ENCODE data around the gene CLSTN2. TPM values are rescaled to one million over a fixed set of nuclear protein-coding genes. Genes with fewer than 3 reads are reported as not detected.
A peak's percentile ranks its signal among the peaks of the same experiment; 100 is the strongest.

Gene CLSTN2
- total RNA-seq, 1 donor from 2014 or later = 143 TPM

DNA sequence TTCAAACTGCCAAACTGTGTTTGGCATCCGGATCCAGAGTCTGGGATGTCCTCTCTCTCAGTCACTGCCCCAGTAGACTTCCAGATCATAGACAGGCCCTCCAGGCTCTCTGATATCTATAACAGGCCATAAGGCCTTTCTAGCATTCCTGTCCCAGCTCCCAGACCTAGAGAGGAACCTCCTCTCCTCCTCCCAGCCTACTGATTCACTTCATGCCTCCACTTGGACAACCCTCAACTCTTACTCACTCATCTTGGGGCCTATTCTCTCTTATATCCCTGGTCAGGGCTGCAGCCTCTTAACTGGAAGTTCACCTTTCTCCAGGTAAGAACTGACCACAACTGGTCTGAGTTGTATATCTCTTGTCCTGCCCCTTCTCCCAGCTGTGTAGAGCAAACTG is 489.2 kb downstream of the CLSTN2 start:
- Mint-ChIP-seq H3K27ac (ENCODE audit: unreplicated experiment) (peak overlapping the region; percentile 73), H3K4me1 (ENCODE audit: unreplicated experiment) (peaks cover 57% of the 10 kb centered on the region), H3K27me3 (ENCODE audit: unreplicated experiment) (no peaks in the 10 kb centered on the region), H3K9me3 (ENCODE audit: unreplicated experiment) (no peaks in the 10 kb centered on the region), H3K4me3 (ENCODE audit: unreplicated experiment) (no peak overlapping the region), H3K36me3 (ENCODE audit: unreplicated experiment) (peaks cover 5% of the 10 kb centered on the region)
- no peak for DNase-seq (ENCODE audit: extremely low spot score, unreplicated experiment)
- TF ChIP-seq, protein P1, sequence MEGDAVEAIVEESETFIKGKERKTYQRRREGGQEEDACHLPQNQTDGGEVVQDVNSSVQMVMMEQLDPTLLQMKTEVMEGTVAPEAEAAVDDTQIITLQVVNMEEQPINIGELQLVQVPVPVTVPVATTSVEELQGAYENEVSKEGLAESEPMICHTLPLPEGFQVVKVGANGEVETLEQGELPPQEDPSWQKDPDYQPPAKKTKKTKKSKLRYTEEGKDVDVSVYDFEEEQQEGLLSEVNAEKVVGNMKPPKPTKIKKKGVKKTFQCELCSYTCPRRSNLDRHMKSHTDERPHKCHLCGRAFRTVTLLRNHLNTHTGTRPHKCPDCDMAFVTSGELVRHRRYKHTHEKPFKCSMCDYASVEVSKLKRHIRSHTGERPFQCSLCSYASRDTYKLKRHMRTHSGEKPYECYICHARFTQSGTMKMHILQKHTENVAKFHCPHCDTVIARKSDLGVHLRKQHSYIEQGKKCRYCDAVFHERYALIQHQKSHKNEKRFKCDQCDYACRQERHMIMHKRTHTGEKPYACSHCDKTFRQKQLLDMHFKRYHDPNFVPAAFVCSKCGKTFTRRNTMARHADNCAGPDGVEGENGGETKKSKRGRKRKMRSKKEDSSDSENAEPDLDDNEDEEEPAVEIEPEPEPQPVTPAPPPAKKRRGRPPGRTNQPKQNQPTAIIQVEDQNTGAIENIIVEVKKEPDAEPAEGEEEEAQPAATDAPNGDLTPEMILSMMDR (IDR thresholded peaks at IDR 0.05) = no peak

DNA sequence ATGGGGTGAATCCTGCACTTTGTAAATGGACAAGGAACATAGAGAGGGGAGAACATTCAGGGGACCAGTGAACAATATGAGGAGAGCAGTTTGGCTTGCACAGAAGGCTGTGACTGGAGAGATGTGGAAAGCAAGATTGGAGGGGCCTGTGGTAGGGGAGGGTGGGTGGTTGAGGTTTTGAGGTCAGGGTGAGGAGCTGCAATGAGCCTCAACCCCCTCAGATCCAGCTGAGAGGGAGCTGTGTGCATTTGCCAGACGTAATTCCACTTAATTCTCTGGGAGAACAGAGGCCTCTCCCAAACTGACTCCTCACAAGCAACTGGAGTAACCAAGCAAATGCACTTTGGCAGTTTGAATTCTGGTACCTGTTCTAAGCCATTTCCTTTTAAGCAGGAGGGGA is 489.7 kb downstream of the CLSTN2 start:
- Mint-ChIP-seq H3K9me3 (ENCODE audit: unreplicated experiment) (no peaks in the 10 kb centered on the region), H3K4me3 (ENCODE audit: unreplicated experiment) (no peak overlapping the region), H3K27ac (ENCODE audit: unreplicated experiment) (peak overlapping the region; percentile 73), H3K4me1 (ENCODE audit: unreplicated experiment) (peaks cover 56% of the 10 kb centered on the region), H3K36me3 (ENCODE audit: unreplicated experiment) (peaks cover 5% of the 10 kb centered on the region), H3K27me3 (ENCODE audit: unreplicated experiment) (no peaks in the 10 kb centered on the region)
- DNase-seq (ENCODE audit: extremely low spot score, unreplicated experiment) = no peak
- TF ChIP-seq, protein P1 (IDR thresholded peaks at IDR 0.05) = no peak

GRCh38 chr3:140427786-140428185 is 492.8 kb downstream of the CLSTN2 start:
- Mint-ChIP-seq H3K27me3 (ENCODE audit: unreplicated experiment) (no peaks in the 10 kb centered on the region), H3K4me3 (ENCODE audit: unreplicated experiment) (no peak overlapping the region), H3K4me1 (ENCODE audit: unreplicated experiment) (peaks cover 44% of the 10 kb centered on the region), H3K27ac (ENCODE audit: unreplicated experiment) (no peak overlapping the region), H3K36me3 (ENCODE audit: unreplicated experiment) (peaks cover 9% of the 10 kb centered on the region), H3K9me3 (ENCODE audit: unreplicated experiment) (no peaks in the 10 kb centered on the region)
- TF ChIP-seq, protein P1 (IDR thresholded peaks at IDR 0.05) = no peak
- peak; percentile 40 for DNase-seq (ENCODE audit: extremely low spot score, unreplicated experiment)

- H3K27me3 Mint-ChIP-seq (ENCODE audit: unreplicated experiment) = no peaks in the 10 kb centered on the region
- DNase-seq (ENCODE audit: extremely low spot score, unreplicated experiment) = peak; percentile 67
- no peak overlapping the region for H3K27ac Mint-ChIP-seq (ENCODE audit: unreplicated experiment)
- peaks cover 9% of the 10 kb centered on the region for H3K36me3 Mint-ChIP-seq (ENCODE audit: unreplicated experiment)
- H3K9me3 Mint-ChIP-seq (ENCODE audit: unreplicated experiment) = no peaks in the 10 kb centered on the region
- H3K4me3 Mint-ChIP-seq (ENCODE audit: unreplicated experiment) = no peak overlapping the region
- TF ChIP-seq, protein P1 (IDR thresholded peaks at IDR 0.05) = no peak
- H3K4me1 Mint-ChIP-seq (ENCODE audit: unreplicated experiment) = peaks cover 40% of the 10 kb centered on the region
These were observed 493.4 kb downstream of the CLSTN2 start for GRCh38 chr3:140428380-140428779.

- Mint-ChIP-seq H3K4me1 (ENCODE audit: unreplicated experiment) (peaks cover 31% of the 10 kb centered on the region), H3K36me3 (ENCODE audit: unreplicated experiment) (peaks cover 9% of the 10 kb centered on the region), H3K4me3 (ENCODE audit: unreplicated experiment) (no peak overlapping the region), H3K27ac (ENCODE audit: unreplicated experiment) (no peak overlapping the region), H3K27me3 (ENCODE audit: unreplicated experiment) (no peaks in the 10 kb centered on the region), H3K9me3 (ENCODE audit: unreplicated experiment) (no peaks in the 10 kb centered on the region)
- TF ChIP-seq, protein P1 (IDR thresholded peaks at IDR 0.05) = no peak
- peak; percentile 10 for DNase-seq (ENCODE audit: extremely low spot score, unreplicated experiment)
These were observed 494.8 kb downstream of the CLSTN2 start for GRCh38 chr3:140429791-140430190.

Data from osteocyte (in vitro differentiated cells).